Measurements from ENCODE around the gene OSBPL8.

Gene OSBPL8

DNA sequence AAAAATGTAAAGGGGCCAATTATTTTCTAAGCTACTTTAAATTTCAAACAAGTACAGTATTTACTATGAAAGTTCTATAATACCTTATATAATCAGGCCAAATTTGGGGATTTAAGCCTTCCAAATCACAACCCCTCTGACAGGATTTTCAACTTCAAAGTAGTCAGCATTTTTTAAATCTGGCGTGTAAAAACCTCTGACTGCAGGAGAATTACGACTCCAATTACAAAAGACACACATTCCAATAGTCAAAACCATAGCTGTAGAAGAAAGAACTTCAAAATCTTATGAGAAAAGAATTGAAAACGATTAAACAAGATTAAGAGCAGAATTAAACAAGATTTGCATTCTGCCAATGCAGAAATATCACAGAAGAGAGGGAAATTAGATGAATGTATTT, 12.7 kb downstream of the OSBPL8 start:
- Histone ChIP-seq H4K20me1 (ENCODE audit: insufficient read depth, low read length) (no peaks in the 10 kb centered on the region), H3K9me3 (ENCODE audit: low read length) (no peaks in the 10 kb centered on the region), H3K36me3 (ENCODE audit: insufficient read depth, low read length) (no peaks in the 10 kb centered on the region), H3F3A (ENCODE audit: insufficient read depth, low read length) (no peaks in the 10 kb centered on the region), H3K4me3 (ENCODE audit: low read depth, low read length, poor library complexity, severe bottlenecking) (no peak overlapping the region), H3K27me3 (ENCODE audit: insufficient read depth, low read length) (no peaks in the 10 kb centered on the region), H3K9ac (ENCODE audit: low read length) (no peak overlapping the region), H3K4me2 (ENCODE audit: low read length) (no peak overlapping the region), H3K27ac (ENCODE audit: low read depth, low read length, poor library complexity, severe bottlenecking) (no peak overlapping the region), H3K4me1 (ENCODE audit: insufficient read depth, low read length, severe bottlenecking) (peaks cover 10% of the 10 kb centered on the region), H3K9me2 (ENCODE audit: low read depth, low read length) (no peaks in the 10 kb centered on the region), H3K79me2 (ENCODE audit: insufficient read depth, low read length) (peaks cover 79% of the 10 kb centered on the region), H2AFZ (ENCODE audit: low read length) (no peak overlapping the region)
- TF ChIP-seq, protein P1, sequence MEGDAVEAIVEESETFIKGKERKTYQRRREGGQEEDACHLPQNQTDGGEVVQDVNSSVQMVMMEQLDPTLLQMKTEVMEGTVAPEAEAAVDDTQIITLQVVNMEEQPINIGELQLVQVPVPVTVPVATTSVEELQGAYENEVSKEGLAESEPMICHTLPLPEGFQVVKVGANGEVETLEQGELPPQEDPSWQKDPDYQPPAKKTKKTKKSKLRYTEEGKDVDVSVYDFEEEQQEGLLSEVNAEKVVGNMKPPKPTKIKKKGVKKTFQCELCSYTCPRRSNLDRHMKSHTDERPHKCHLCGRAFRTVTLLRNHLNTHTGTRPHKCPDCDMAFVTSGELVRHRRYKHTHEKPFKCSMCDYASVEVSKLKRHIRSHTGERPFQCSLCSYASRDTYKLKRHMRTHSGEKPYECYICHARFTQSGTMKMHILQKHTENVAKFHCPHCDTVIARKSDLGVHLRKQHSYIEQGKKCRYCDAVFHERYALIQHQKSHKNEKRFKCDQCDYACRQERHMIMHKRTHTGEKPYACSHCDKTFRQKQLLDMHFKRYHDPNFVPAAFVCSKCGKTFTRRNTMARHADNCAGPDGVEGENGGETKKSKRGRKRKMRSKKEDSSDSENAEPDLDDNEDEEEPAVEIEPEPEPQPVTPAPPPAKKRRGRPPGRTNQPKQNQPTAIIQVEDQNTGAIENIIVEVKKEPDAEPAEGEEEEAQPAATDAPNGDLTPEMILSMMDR (IDR thresholded peaks at IDR 0.05; ENCODE audit: low read length), result no peak
- TF ChIP-seq EZH2 (IDR thresholded peaks at IDR 0.05; ENCODE audit: borderline replicate concordance, low read length), result no peak

DNA sequence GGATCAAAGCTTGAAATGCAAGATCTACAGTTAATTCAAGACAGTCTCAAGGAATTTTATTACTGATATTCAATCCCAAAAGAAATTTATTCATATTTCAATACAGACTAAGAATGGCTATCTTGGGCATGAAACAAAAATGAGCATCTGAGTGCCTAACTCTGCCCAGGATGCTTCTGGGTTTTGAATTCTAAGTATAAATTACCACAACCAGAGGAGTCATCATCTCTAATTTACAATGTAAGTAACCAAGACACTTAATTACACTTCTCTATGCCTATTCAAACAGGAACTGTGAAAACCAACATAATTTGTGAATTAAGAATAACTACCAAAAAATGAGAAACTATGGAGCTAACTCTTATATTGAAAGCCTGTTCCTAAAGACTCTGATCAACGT, 14.1 kb downstream of the OSBPL8 start:
- no peaks in the 10 kb centered on the region for H3K9me3 ChIP-seq (ENCODE audit: low read length)
- H3K9me2 ChIP-seq (ENCODE audit: low read depth, low read length), result no peaks in the 10 kb centered on the region
- peaks cover 70% of the 10 kb centered on the region for H3K79me2 ChIP-seq (ENCODE audit: insufficient read depth, low read length)
- no peaks in the 10 kb centered on the region for H3F3A ChIP-seq (ENCODE audit: insufficient read depth, low read length)
- no peaks in the 10 kb centered on the region for H4K20me1 ChIP-seq (ENCODE audit: insufficient read depth, low read length)
- no peak overlapping the region for H3K4me3 ChIP-seq (ENCODE audit: low read depth, low read length, poor library complexity, severe bottlenecking)
- no peak overlapping the region for H3K27ac ChIP-seq (ENCODE audit: low read depth, low read length, poor library complexity, severe bottlenecking)
- no peaks in the 10 kb centered on the region for H3K4me1 ChIP-seq (ENCODE audit: insufficient read depth, low read length, severe bottlenecking)
- TF ChIP-seq EZH2 (IDR thresholded peaks at IDR 0.05; ENCODE audit: borderline replicate concordance, low read length), result no peak
- H3K9ac ChIP-seq (ENCODE audit: low read length), result no peak overlapping the region
- H3K4me2 ChIP-seq (ENCODE audit: low read length), result no peak overlapping the region
- H2AFZ ChIP-seq (ENCODE audit: low read length), result no peak overlapping the region
- H3K27me3 ChIP-seq (ENCODE audit: insufficient read depth, low read length), result no peaks in the 10 kb centered on the region
- H3K36me3 ChIP-seq (ENCODE audit: insufficient read depth, low read length), result no peaks in the 10 kb centered on the region

DNA sequence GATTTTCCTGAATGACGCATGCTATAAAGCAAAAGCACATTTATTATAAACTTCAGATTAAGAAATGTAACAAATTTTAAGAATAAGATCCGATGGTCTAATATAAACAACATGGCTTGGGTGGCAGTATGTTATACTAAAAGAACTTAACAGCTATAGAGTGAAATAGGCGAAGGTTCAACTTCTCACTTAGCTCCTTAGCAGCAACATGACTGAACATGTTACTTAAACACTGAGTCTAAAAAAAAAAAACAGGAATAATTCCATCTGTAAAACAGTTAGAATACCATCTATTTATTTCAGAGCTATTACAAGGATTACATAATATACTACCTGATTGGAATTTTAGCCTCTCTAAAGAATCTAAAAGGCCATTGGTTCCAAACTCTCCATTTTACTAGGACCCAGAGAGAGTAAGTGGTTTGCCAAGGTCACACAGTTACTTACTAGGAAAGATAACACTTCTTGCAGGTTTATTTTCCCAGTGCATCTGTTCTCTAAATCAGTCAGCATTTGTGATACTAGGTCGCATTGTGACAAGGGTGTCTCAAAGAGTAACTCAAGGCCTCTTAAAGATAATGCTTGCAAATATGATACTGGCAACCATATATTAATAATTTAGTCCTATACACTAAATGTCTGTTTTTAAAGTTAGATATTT, 14.8 kb downstream of the OSBPL8 start:
- no peak overlapping the region for H3K4me3 ChIP-seq (ENCODE audit: low read depth, low read length, poor library complexity, severe bottlenecking)
- H3K79me2 ChIP-seq (ENCODE audit: insufficient read depth, low read length), result peaks cover 71% of the 10 kb centered on the region
- no peaks in the 10 kb centered on the region for H4K20me1 ChIP-seq (ENCODE audit: insufficient read depth, low read length)
- H3K4me1 ChIP-seq (ENCODE audit: insufficient read depth, low read length, severe bottlenecking), result no peaks in the 10 kb centered on the region
- H3K9me2 ChIP-seq (ENCODE audit: low read depth, low read length), result no peaks in the 10 kb centered on the region
- H3K9ac ChIP-seq (ENCODE audit: low read length), result no peak overlapping the region
- no peaks in the 10 kb centered on the region for H3F3A ChIP-seq (ENCODE audit: insufficient read depth, low read length)
- H3K27me3 ChIP-seq (ENCODE audit: insufficient read depth, low read length), result no peaks in the 10 kb centered on the region
- no peak overlapping the region for H2AFZ ChIP-seq (ENCODE audit: low read length)
- TF ChIP-seq EZH2 (IDR thresholded peaks at IDR 0.05; ENCODE audit: borderline replicate concordance, low read length), result no peak
- TF ChIP-seq, protein P1 (IDR thresholded peaks at IDR 0.05; ENCODE audit: low read length), result no peak
- H3K4me2 ChIP-seq (ENCODE audit: low read length), result no peak overlapping the region
- no peaks in the 10 kb centered on the region for H3K9me3 ChIP-seq (ENCODE audit: low read length)
- no peaks in the 10 kb centered on the region for H3K36me3 ChIP-seq (ENCODE audit: insufficient read depth, low read length)
- no peak overlapping the region for H3K27ac ChIP-seq (ENCODE audit: low read depth, low read length, poor library complexity, severe bottlenecking)

DNA sequence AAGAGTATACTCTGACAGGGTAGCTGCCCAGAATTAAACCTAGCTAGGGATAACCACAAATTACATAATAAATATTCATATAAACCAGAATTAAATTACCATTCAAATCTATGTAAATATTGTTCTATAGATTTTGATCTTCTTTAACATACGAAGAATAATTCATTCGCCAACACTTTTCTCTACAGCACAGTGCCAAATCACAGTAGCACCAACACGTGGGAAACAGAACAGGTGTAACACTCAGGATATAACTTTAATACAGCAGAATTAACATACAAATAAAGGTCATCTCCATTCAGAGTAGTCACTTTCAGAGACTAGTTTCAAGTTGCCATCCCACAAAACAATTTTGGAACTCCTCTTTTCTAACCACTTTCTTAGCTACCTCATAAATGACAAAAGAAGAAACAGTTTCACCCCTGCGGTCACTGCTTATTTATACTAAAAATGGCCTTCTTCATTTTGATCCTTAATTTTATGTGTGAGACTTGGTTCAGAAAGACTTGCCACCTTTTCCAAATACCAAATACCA, 15.7 kb downstream of the OSBPL8 start:
- Histone ChIP-seq H3K27me3 (ENCODE audit: insufficient read depth, low read length) (no peaks in the 10 kb centered on the region), H3K9me3 (ENCODE audit: low read length) (no peaks in the 10 kb centered on the region), H3K36me3 (ENCODE audit: insufficient read depth, low read length) (no peaks in the 10 kb centered on the region), H3K9ac (ENCODE audit: low read length) (no peak overlapping the region), H2AFZ (ENCODE audit: low read length) (no peak overlapping the region), H3K4me1 (ENCODE audit: insufficient read depth, low read length, severe bottlenecking) (no peaks in the 10 kb centered on the region), H3K79me2 (ENCODE audit: insufficient read depth, low read length) (peaks cover 78% of the 10 kb centered on the region), H3K27ac (ENCODE audit: low read depth, low read length, poor library complexity, severe bottlenecking) (no peak overlapping the region), H3F3A (ENCODE audit: insufficient read depth, low read length) (no peaks in the 10 kb centered on the region), H3K4me2 (ENCODE audit: low read length) (no peak overlapping the region), H4K20me1 (ENCODE audit: insufficient read depth, low read length) (no peaks in the 10 kb centered on the region), H3K4me3 (ENCODE audit: low read depth, low read length, poor library complexity, severe bottlenecking) (no peak overlapping the region), H3K9me2 (ENCODE audit: low read depth, low read length) (no peaks in the 10 kb centered on the region)
- no peak for TF ChIP-seq EZH2 (IDR thresholded peaks at IDR 0.05; ENCODE audit: borderline replicate concordance, low read length)
- TF ChIP-seq, protein P1 (IDR thresholded peaks at IDR 0.05; ENCODE audit: low read length), result no peak
